Skin epidermis (tissue), 12 donors: ENCODE results near the gene CCNF.

Experiments used
- H3K27ac ChIP-seq, 21 experiments: fragments of 200-600 bp; sonication (generic) in 11 of 21; one replicate each; pipeline ENCODE4 v1.5.0; 2020; ENCODE audit warnings: mild to moderate bottlenecking in 3 of 21, inconsistent platforms in 2 of 21, moderate library complexity in 2 of 21
- H3K4me3 ChIP-seq, 7 experiments: fragments of 200-600 bp; sonication (generic) in 2 of 7; one replicate each; pipeline ENCODE4 v1.5.0; 2020; ENCODE audit warnings: inconsistent platforms in 2 of 7, mild to moderate bottlenecking in 2 of 7, moderate library complexity in 1 of 7

CCNF gene

DNA sequence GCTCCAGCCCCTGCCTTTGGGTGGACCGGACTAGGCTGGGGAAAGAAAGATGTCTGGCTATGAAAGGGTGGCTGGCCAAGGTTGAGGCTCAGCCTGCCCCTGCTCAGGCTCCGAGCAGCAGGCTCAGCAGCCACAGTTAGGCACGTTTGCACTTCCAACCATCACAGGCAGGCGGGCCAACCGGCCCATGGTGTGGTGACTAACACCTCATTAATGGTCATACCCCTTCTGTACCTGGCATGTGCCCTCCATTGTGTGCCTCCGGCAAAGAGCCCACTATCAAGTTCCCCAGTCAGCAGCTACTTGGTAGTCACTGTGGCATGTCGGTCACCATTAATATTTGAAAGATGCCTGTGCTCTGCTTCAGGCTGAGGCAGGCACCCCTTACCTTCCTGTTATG is 52.4 kb downstream of the CCNF start:
- Histone ChIP-seq H3K4me3 (no peak overlapping the region), H3K27ac (peak overlapping the region in 1 of 21 experiments; percentile 15)

GRCh38 chr16:2482249-2482648 is 53.0 kb downstream of the CCNF start:
- H3K4me3 ChIP-seq: no peak overlapping the region

GRCh38 chr16:2482708-2483534 is 53.7 kb downstream of the CCNF start:
- Histone ChIP-seq H3K27ac (peak overlapping the region in 12 of 21 experiments; percentile 1 to 68 (median 35)), H3K4me3 (no peak overlapping the region)

More at GRCh38 chr16:2482249-2482648, 53.0 kb downstream of the CCNF start:
- peak overlapping the region in 8 of 21 experiments; percentile 19 to 68 (median 38) for H3K27ac ChIP-seq

DNA sequence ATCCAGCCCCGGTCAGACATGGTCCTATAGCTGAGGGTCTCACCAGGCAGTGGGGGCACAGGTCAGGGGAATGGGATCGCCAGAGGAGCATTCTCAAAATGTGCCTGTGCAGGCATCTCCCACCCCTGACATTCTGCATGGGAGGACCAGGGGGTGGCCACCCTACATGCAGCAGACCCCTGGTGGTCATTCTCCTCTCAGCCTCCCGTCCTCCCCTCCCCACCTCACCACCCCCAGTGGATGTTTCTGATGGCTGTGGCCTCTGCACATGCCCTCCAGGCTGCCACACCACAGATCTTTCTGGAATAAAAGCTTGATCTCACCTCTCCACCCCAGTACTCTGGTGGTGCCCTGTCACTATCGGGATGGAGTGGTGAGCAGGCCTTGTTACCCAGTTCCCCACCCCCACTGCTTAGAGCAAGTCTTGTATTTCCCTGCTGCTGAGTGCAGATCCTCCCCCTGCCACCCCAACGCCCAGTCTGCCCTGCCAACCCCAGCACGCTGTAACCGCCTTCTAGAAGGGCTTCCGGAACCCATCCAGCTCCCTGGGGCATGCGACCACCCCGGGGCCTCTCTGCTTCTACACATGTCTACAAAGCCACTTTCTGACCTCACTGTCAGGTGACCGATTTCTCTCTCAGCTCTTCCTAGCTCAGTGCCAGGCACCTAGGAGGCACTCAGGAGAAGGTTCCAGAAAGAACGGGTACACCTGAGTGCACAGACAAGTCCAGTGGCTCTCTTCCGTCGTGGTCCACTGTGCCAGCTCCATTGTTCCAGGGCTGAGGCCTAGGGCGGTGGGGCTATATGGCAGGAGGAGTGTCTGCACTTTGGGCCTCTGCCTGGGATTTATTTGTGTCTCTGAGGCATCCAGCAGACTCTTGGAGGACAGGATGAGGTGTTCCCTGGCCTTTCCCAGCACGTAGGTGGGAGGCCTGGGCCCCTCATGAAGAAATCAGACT is 55.0 kb downstream of the CCNF start:
- Histone ChIP-seq H3K4me3 (no peak overlapping the region), H3K27ac (peak overlapping the region in 2 of 21 experiments; percentile 27 to 42)

DNA sequence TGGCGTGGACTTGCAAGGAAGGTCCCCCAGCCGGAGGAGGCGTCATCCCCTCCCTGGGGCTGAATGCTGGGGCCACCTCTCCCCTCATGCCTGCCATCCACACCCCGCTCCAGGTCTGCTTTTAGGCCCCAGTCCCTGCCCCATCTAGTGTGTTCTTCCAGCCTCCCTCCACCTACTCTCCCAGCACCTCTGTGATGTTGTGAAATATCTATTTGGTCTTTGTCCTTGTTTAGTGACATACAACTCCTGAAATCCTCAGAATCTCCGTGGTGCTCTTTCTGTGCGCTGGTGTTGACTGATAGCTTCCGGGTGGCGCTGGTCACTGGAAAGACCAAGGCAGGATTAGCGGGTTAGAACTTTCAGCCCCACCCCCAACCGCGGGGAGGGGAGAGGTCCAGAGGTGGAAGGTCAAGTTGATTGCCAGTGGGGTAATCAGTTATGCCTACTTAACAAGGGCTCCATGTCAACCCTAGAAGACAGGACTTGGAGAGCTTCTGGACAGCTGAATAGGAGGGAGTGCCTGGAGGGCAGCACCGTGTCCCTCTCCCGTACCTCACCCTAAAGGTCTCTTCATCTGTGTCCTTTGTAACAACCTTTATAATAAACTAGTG is 55.8 kb downstream of the CCNF start:
- H3K4me3 ChIP-seq: no peak overlapping the region
- H3K27ac ChIP-seq: no peak overlapping the region

DNA sequence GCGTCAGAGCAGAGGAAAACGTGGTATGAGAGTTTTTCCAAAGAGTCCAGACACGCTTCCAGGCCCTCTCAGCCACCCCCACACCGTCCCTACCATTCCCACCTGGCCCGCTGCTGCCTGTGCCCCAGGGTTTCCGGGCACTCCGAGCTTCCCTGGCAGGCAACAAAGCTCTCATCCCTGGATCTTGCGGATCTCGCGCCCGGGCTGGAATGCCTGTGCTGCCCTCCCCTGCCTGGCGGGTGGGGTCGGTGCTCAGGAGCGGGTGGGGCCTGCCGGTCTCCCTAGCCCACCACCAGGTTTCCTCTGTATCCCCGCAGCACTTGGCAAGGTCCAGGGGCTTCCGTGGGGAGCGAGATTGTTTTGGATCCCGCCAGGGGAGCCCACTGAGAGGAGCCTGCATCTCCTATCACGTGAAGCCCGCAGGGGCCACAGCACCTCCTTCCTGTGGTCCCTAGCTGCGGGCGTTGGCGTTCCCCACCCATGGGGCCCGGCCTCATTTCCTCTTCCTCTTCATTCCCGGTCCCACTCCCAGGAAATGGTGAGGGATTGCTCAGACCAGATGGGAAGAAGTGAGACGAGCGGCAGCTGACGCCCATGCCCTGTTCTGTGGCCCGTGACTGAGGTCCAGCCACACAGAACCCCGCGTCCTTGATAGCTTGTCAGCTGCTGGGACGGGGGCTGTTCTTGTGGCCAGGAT is 56.7 kb downstream of the CCNF start:
- peak overlapping the region in 1 of 7 experiments; percentile 8 for H3K4me3 ChIP-seq
- peak overlapping the region in 2 of 21 experiments; percentile 37 to 75 for H3K27ac ChIP-seq

- peak overlapping the region in 8 of 21 experiments; percentile 11 to 75 (median 38) for H3K27ac ChIP-seq
- no peak overlapping the region for H3K4me3 ChIP-seq
These were observed 57.6 kb downstream of the CCNF start for GRCh38 chr16:2486645-2487516.

DNA sequence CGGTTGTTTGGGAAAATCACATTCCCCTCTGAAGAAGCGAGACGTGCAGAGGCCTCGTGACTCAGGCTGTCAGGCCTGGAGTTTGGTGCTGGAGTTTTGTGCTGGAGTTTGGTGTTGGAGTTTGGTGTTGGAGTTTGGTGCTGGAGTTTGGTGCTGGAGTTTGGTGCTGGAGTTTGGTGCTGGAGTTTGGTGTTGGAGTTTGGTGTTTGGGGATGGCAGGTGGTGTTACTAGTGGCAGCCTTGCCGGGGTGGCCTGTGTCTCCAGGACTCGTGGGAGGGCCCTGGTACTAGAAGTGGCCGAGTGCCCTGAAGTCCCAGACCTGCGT is 58.2 kb downstream of the CCNF start:
- no peak overlapping the region for H3K4me3 ChIP-seq
- H3K27ac ChIP-seq: peak overlapping the region in 6 of 21 experiments; percentile 11 to 75 (median 47)

DNA sequence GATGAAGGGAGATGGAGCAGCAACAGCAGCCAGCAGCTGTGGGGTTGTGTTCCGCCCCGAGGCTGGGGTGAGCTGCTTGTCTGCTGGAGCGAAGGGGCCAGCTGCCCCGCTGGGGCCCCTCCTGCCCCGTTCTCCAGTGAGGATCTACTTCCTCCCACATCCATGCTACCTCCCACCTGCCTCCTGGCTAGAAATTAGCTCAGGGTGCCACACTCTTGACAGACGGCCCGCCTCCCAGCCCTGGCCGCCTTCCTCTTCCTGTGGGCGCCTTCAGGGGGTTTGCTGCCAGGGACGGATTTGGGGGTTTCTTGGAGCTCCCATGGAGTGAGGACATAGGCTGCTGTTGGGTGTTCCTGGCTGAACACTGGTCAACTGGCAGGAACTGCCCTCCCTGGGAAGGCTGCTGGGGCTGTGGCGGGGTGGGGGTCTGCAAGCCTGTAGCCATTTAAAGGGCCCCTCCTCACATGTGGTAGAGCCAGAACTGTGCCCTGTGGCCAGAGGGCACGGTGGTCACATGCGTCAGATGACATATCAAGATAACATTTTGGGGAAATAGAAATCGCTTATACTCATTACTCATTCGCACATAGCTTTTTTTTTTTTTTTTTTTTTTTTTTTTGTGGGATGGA is 58.8 kb downstream of the CCNF start:
- peak overlapping the region in 4 of 21 experiments; percentile 14 to 75 (median 22) for H3K27ac ChIP-seq

DNA sequence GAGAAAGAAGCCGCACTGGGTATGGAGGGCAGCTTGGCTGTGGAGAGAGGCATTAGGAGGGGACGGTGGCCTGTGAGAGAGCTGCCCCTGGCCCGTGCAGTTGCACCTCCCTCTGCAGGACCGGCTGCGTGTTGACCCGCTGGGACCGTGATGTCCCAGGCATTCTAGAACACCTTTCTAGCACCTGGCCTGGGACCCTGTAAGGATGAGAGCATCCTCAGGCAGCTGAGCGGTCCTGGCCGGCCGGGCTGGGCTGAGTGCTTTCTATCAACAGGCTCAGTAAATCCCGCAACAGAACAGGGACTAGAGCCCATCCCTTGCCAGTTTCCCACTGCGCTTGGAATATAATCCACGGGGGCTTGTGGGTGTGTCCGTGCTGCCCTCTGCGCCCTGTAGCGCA is 60.3 kb downstream of the CCNF start:
- Histone ChIP-seq H3K4me3 (no peak overlapping the region), H3K27ac (no peak overlapping the region)

More for the DNA sequence above, 58.8 kb downstream of the CCNF start:
- no peak overlapping the region for H3K4me3 ChIP-seq

DNA sequence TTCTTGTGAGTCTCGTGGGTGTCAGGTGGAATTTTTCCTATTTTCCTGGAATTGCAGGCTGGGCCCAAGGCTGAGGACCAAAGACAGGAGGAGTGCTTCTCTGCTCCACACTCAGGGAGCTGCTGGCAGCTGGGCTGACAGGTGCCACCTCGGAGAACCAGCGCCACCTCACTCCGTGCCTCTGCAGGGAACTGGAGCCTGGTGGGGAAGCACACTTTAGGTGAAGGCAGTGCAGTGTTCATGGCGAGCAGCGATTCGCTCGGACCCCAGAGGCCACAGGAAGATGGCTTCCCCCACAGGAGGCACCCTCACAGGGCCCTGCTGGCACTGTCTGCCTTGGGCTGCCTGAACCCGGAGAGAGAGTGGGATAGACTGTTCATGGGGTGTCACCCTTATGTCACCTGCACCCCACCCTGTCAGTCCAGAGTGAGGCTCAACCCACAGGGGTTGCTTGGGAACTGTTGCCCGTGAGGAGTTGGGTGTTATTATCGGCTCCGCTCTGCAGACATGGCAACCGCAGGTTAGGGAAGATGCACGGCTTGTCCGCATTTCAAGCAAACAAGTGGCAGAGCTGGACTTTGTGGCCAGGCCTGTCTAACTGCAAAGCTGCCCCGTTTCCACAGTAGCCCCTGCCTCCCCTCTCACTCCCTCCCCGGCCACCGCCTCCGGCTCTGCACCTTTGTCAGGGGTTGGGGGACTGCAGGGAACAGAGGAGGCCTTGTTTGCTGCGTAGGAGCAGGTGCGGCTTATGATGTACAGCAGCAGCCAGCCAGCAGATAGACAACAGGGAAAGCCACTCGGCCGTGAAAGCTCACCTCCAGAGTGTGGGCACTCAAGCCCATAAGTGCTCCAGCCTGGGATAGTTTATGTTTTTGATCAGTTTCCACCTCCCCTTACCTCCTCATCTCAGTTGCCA is 61.2 kb downstream of the CCNF start:
- Histone ChIP-seq H3K4me3 (no peak overlapping the region), H3K27ac (no peak overlapping the region)

- H3K4me3 ChIP-seq: no peak overlapping the region
- H3K27ac ChIP-seq: no peak overlapping the region
These were observed 63.0 kb downstream of the CCNF start for GRCh38 chr16:2492292-2492691.

DNA sequence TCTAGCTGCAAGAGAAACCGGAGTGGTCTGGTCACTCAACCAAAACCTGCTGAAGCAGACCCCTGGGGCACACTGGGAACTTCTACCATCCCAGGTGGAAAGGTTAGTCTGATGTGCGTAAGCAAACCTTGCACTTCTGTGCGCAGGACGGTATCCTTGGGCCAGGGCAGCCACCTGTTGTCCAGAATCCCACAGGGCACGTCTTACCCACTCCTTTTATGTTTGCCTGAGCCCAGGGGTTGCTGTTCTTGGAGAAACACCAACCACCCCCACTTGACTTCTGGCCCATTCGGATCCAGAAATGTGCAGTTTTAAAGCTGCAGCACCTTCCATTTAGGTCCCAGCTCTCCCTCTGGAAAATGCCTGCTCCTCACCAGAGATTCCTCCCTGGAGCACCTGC is 64.4 kb downstream of the CCNF start:
- H3K4me3 ChIP-seq: no peak overlapping the region
- H3K27ac ChIP-seq: no peak overlapping the region

DNA sequence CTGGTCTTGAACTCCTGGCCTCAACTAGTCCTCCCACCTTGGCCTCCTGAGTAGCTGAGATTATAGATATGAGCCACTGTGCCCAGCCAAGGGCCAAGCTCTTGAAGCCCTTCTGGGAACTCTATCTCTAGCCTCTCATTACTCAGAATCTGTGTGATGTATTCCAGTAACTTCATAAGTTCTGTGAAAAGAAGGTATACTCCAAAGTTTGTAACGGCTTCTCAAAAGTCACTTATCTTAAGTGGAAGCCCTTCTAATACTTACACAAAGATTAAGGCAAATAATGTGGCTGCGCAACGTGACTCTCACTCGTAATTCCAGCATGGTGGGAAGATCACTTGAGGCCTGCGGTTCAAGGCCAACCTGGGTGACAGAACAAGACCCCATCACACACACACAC is 65.4 kb downstream of the CCNF start:
- H3K27ac ChIP-seq: no peak overlapping the region
- H3K4me3 ChIP-seq: no peak overlapping the region

DNA sequence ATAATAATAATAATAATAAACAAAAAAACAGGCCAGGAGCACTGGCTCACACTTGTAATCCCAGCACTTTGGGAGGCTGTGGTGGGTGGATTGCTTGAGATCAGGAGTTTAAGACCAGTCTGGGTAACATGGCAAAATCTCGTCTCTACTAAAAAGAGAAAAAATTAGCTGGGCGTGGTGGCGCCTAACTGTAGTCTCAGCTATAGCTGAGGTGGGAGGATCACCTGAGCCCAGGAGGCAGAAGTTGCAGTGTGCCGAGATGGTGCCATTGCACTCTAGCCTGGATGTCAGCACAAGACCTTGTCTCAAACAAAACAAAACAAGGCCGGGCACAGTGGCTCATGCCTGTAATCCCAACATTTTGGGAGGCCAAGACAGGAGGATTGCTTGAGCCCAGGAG is 65.8 kb downstream of the CCNF start:
- Histone ChIP-seq H3K27ac (no peak overlapping the region), H3K4me3 (no peak overlapping the region)

- Histone ChIP-seq H3K4me3 (no peak overlapping the region), H3K27ac (peak overlapping the region in 2 of 21 experiments; percentile 13 to 35)
These were observed 67.2 kb downstream of the CCNF start for GRCh38 chr16:2496223-2497115.
